ENCODE measurements around the gene TCEANC2. TPM values are rescaled to one million over a fixed set of nuclear protein-coding genes. Genes with fewer than 3 reads are reported as not detected.

Gene TCEANC2
- total RNA-seq, 1 experiment from 2014 or later = 5.3 TPM

DNA sequence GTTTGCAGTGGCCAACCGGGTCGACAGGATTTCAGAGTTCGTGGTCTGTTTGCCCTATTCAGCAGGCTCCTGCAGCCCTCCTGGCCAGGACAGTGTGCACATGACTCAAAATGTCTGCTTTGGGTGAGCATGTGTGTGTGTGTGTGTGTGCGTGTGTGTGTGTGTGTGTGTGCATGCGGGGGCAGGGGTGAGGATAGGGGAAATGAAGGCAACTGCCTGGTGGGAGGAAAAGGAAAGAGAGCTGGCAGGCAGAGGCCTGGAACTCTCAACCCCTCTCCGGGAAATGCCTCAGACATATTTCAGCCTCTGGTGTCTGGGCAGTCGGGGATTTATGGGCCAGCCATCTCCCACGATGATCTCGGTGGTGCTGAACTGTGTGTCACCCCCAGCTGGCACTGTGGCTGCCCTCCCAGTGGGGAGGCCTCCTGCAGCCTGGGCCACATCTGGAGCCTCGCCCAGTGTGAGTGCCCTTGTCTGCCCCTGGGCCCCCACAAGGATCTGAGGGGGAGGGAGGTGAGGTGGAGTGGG is 84.2 kb downstream of the TCEANC2 start:
- Histone ChIP-seq H3K4me1 (ENCODE audit: low read length) (no peaks in the 10 kb centered on the region), H3K79me2 (ENCODE audit: low read length) (no peaks in the 10 kb centered on the region), H4K20me1 (ENCODE audit: insufficient read depth, low read depth, low read length) (no peaks in the 10 kb centered on the region), H3K9me2 (replicated peaks; ENCODE audit: insufficient read depth, low read length) (no peaks in the 10 kb centered on the region), H3K27me3 (ENCODE audit: low read length) (no peaks in the 10 kb centered on the region), H2AFZ (ENCODE audit: low read length) (no peak overlapping the region), H3K9me3 (ENCODE audit: low read length) (no peaks in the 10 kb centered on the region), H3K4me3 (ENCODE audit: low read length) (no peak overlapping the region), H3K27ac (ENCODE audit: low read length) (no peak overlapping the region), H3K36me3 (ENCODE audit: insufficient read depth, low read length) (no peaks in the 10 kb centered on the region), H3K4me2 (ENCODE audit: low read depth, low read length, poor library complexity, severe bottlenecking) (no peak overlapping the region), H3K9ac (ENCODE audit: low read length) (no peak overlapping the region)
- DNase-seq = no peak

DNA sequence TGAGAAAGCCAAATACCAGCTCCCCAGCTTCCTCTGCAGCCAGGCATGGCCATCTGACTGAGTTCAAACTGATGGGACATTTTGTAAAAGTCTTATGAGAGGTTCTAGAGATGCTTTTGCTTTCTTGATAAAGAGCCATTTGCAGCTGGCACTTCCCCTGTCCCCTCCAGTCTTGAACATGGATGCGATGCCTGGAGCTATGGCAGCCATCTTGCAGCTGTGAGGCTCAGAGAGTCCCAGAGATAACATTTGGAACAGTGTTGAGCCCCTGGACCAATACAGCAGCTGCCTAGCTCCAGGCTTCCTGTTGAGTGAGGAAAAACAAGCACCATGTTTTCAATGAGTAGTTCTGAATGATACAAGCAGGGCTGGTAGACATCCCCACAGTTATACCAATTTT is 85.6 kb downstream of the TCEANC2 start:
- no peak overlapping the region for H3K4me2 ChIP-seq (ENCODE audit: low read depth, low read length, poor library complexity, severe bottlenecking)
- H3K27me3 ChIP-seq (ENCODE audit: low read length) = no peaks in the 10 kb centered on the region
- H2AFZ ChIP-seq (ENCODE audit: low read length) = no peak overlapping the region
- H3K79me2 ChIP-seq (ENCODE audit: low read length) = no peaks in the 10 kb centered on the region
- H3K9me2 ChIP-seq (replicated peaks; ENCODE audit: insufficient read depth, low read length) = no peaks in the 10 kb centered on the region
- H4K20me1 ChIP-seq (ENCODE audit: insufficient read depth, low read depth, low read length) = no peaks in the 10 kb centered on the region
- H3K9me3 ChIP-seq (ENCODE audit: low read length) = no peaks in the 10 kb centered on the region
- no peaks in the 10 kb centered on the region for H3K4me1 ChIP-seq (ENCODE audit: low read length)
- H3K9ac ChIP-seq (ENCODE audit: low read length) = no peak overlapping the region
- H3K27ac ChIP-seq (ENCODE audit: low read length) = no peak overlapping the region
- no peak overlapping the region for H3K4me3 ChIP-seq (ENCODE audit: low read length)
- no peaks in the 10 kb centered on the region for H3K36me3 ChIP-seq (ENCODE audit: insufficient read depth, low read length)
- DNase-seq = no peak

- Histone ChIP-seq H3K79me2 (ENCODE audit: low read length) (no peaks in the 10 kb centered on the region), H3K27ac (ENCODE audit: low read length) (no peak overlapping the region), H2AFZ (ENCODE audit: low read length) (no peak overlapping the region), H3K4me1 (ENCODE audit: low read length) (no peaks in the 10 kb centered on the region), H3K36me3 (ENCODE audit: insufficient read depth, low read length) (no peaks in the 10 kb centered on the region), H3K9me3 (ENCODE audit: low read length) (no peaks in the 10 kb centered on the region), H3K9me2 (replicated peaks; ENCODE audit: insufficient read depth, low read length) (no peaks in the 10 kb centered on the region), H4K20me1 (ENCODE audit: insufficient read depth, low read depth, low read length) (no peaks in the 10 kb centered on the region), H3K9ac (ENCODE audit: low read length) (no peak overlapping the region), H3K4me3 (ENCODE audit: low read length) (no peak overlapping the region), H3K4me2 (ENCODE audit: low read depth, low read length, poor library complexity, severe bottlenecking) (no peak overlapping the region), H3K27me3 (ENCODE audit: low read length) (no peaks in the 10 kb centered on the region)
- DNase-seq = no peak
Observed at GRCh38 chr1:54139711-54140110, 86.3 kb downstream of the TCEANC2 start.

- no peaks in the 10 kb centered on the region for H4K20me1 ChIP-seq (ENCODE audit: insufficient read depth, low read depth, low read length)
- no peak overlapping the region for H3K4me2 ChIP-seq (ENCODE audit: low read depth, low read length, poor library complexity, severe bottlenecking)
- no peaks in the 10 kb centered on the region for H3K79me2 ChIP-seq (ENCODE audit: low read length)
- H3K36me3 ChIP-seq (ENCODE audit: insufficient read depth, low read length) = no peaks in the 10 kb centered on the region
- H3K9me3 ChIP-seq (ENCODE audit: low read length) = no peaks in the 10 kb centered on the region
- H3K27me3 ChIP-seq (ENCODE audit: low read length) = no peaks in the 10 kb centered on the region
- H3K4me1 ChIP-seq (ENCODE audit: low read length) = no peaks in the 10 kb centered on the region
- no peak for DNase-seq
- H2AFZ ChIP-seq (ENCODE audit: low read length) = no peak overlapping the region
- no peak overlapping the region for H3K27ac ChIP-seq (ENCODE audit: low read length)
- no peak overlapping the region for H3K9ac ChIP-seq (ENCODE audit: low read length)
- no peaks in the 10 kb centered on the region for H3K9me2 ChIP-seq (replicated peaks; ENCODE audit: insufficient read depth, low read length)
- H3K4me3 ChIP-seq (ENCODE audit: low read length) = no peak overlapping the region
Observed at GRCh38 chr1:54142146-54142900, 88.9 kb downstream of the TCEANC2 start.

GRCh38 chr1:54144366-54144765 is 91.0 kb downstream of the TCEANC2 start:
- no peak overlapping the region for H3K4me3 ChIP-seq (ENCODE audit: low read length)
- H3K9ac ChIP-seq (ENCODE audit: low read length) = no peak overlapping the region
- no peaks in the 10 kb centered on the region for H3K36me3 ChIP-seq (ENCODE audit: insufficient read depth, low read length)

DNA sequence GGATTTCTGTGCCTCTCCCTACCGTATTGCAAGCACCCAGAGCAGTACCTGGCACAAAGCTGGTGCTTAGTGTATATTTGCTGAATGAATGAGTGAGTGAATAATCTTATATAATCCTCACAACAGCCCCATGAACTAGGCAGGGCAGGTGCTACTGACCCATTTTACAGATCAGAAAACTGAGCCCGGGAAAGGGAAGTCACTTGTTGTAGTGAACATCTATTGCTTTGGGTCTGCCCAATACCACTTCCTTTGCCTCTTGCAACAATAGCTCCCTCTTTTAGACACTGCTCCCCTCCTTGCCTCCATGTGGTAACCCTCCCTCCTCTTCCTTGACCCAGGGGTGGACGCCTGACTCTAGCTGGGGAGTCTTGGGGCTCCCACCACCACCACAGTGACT is 96.3 kb downstream of the TCEANC2 start:
- H3K27ac ChIP-seq (ENCODE audit: low read length) = no peak overlapping the region
- no peak overlapping the region for H3K9ac ChIP-seq (ENCODE audit: low read length)
- no peak for DNase-seq
- H3K27me3 ChIP-seq (ENCODE audit: low read length) = no peaks in the 10 kb centered on the region
- H4K20me1 ChIP-seq (ENCODE audit: insufficient read depth, low read depth, low read length) = no peaks in the 10 kb centered on the region
- H3K4me1 ChIP-seq (ENCODE audit: low read length) = no peaks in the 10 kb centered on the region
- H3K79me2 ChIP-seq (ENCODE audit: low read length) = no peaks in the 10 kb centered on the region
- H3K36me3 ChIP-seq (ENCODE audit: insufficient read depth, low read length) = no peaks in the 10 kb centered on the region
- no peak overlapping the region for H3K4me2 ChIP-seq (ENCODE audit: low read depth, low read length, poor library complexity, severe bottlenecking)
- H3K4me3 ChIP-seq (ENCODE audit: low read length) = no peak overlapping the region
- no peak overlapping the region for H2AFZ ChIP-seq (ENCODE audit: low read length)
- no peaks in the 10 kb centered on the region for H3K9me3 ChIP-seq (ENCODE audit: low read length)
- H3K9me2 ChIP-seq (replicated peaks; ENCODE audit: insufficient read depth, low read length) = no peaks in the 10 kb centered on the region

More at GRCh38 chr1:54144366-54144765, 91.0 kb downstream of the TCEANC2 start:
- H2AFZ ChIP-seq (ENCODE audit: low read length) = no peak overlapping the region
- H3K9me2 ChIP-seq (replicated peaks; ENCODE audit: insufficient read depth, low read length) = no peaks in the 10 kb centered on the region
- no peaks in the 10 kb centered on the region for H3K27me3 ChIP-seq (ENCODE audit: low read length)
- no peak for DNase-seq
- H3K27ac ChIP-seq (ENCODE audit: low read length) = no peak overlapping the region
- H3K79me2 ChIP-seq (ENCODE audit: low read length) = no peaks in the 10 kb centered on the region
- no peak overlapping the region for H3K4me2 ChIP-seq (ENCODE audit: low read depth, low read length, poor library complexity, severe bottlenecking)
- no peaks in the 10 kb centered on the region for H3K9me3 ChIP-seq (ENCODE audit: low read length)
- no peaks in the 10 kb centered on the region for H4K20me1 ChIP-seq (ENCODE audit: insufficient read depth, low read depth, low read length)
- no peaks in the 10 kb centered on the region for H3K4me1 ChIP-seq (ENCODE audit: low read length)

DNA sequence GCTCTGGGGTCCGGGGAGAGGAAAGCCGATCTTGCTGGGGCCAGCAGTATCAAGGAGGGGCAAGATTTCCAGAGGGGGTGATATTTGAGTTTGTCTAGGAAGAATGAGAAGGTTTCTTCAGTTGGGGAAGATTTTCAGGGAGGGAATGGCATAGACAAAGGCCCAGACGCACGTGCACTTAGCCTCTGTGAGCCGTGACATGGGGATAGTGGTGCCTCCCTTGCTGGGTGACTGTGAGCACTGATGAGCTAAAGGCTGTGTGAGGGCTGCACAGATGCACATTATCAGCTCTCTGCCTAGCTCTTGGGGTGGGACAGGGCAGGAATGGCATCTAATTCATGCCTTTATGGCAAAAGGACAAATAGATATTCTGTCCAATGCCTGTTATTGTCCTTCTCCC is 97.6 kb downstream of the TCEANC2 start:
- no peaks in the 10 kb centered on the region for H3K9me3 ChIP-seq (ENCODE audit: low read length)
- H3K79me2 ChIP-seq (ENCODE audit: low read length) = no peaks in the 10 kb centered on the region
- no peaks in the 10 kb centered on the region for H3K4me1 ChIP-seq (ENCODE audit: low read length)
- H3K9me2 ChIP-seq (replicated peaks; ENCODE audit: insufficient read depth, low read length) = no peaks in the 10 kb centered on the region
- H3K9ac ChIP-seq (ENCODE audit: low read length) = no peak overlapping the region
- H3K4me3 ChIP-seq (ENCODE audit: low read length) = no peak overlapping the region
- no peak overlapping the region for H3K4me2 ChIP-seq (ENCODE audit: low read depth, low read length, poor library complexity, severe bottlenecking)
- no peak overlapping the region for H3K27ac ChIP-seq (ENCODE audit: low read length)
- no peak overlapping the region for H2AFZ ChIP-seq (ENCODE audit: low read length)
- no peak for DNase-seq
- H3K36me3 ChIP-seq (ENCODE audit: insufficient read depth, low read length) = no peaks in the 10 kb centered on the region
- no peaks in the 10 kb centered on the region for H3K27me3 ChIP-seq (ENCODE audit: low read length)
- no peaks in the 10 kb centered on the region for H4K20me1 ChIP-seq (ENCODE audit: insufficient read depth, low read depth, low read length)

DNA sequence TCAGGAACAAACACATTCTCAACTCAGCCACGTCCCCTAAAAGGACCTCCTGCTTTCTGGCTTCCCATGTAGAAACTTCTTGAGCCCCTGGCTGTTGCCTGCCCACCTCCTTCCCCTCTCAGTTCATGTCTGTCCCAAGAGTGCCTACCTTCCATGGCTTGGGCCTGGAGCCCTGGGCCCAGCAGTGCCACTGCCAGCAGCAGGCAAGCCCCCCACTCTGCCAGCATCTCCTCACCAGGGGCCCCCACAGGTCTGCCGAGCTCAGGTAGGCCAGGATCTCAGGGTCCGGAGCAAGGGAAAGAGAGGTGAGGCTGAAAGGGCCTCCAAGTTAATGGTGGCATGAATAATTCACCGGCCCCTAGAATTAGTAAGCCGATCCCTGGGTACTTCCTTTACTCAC is 99.3 kb downstream of the TCEANC2 start, which contains the start of gene CDCP2:
Gene CDCP2 (minus strand): TSS at position 305 of the 400 bp plus-strand sequence. CDS start 78 bp downstream, at position 227.
- no peak within 1 kb of the TSS for H2AFZ ChIP-seq (ENCODE audit: low read length)
- DNase-seq = no peak

More for the DNA sequence above, 99.3 kb downstream of the TCEANC2 start, which contains the start of gene CDCP2:
- no peaks in the 10 kb centered on the region for H3K4me1 ChIP-seq (ENCODE audit: low read length)
- no peak within 1 kb of the TSS for H3K4me3 ChIP-seq (ENCODE audit: low read length)
- H3K79me2 ChIP-seq (ENCODE audit: low read length) = no peaks in the 10 kb centered on the region
- H3K27me3 ChIP-seq (ENCODE audit: low read length) = no peaks in the 10 kb centered on the region
- H3K4me2 ChIP-seq (ENCODE audit: low read depth, low read length, poor library complexity, severe bottlenecking) = no peak within 1 kb of the TSS
- H3K9me2 ChIP-seq (replicated peaks; ENCODE audit: insufficient read depth, low read length) = no peaks in the 10 kb centered on the region
- no peaks in the 10 kb centered on the region for H3K36me3 ChIP-seq (ENCODE audit: insufficient read depth, low read length)
- no peak within 1 kb of the TSS for H3K9ac ChIP-seq (ENCODE audit: low read length)
- no peaks in the 10 kb centered on the region for H4K20me1 ChIP-seq (ENCODE audit: insufficient read depth, low read depth, low read length)
- no peaks in the 10 kb centered on the region for H3K9me3 ChIP-seq (ENCODE audit: low read length)
- no peak within 1 kb of the TSS for H3K27ac ChIP-seq (ENCODE audit: low read length)
